Left colon (tissue), 2 donors: ENCODE measurements around the gene METTL16. TPM values are rescaled to one million over a fixed set of nuclear protein-coding genes. Genes with fewer than 3 reads are reported as not detected.
"Not testable (repeated sequence)": the region's sequence is repeated elsewhere in the genome, so short reads cannot be mapped to it uniquely, and the experiment has no call there.

Source experiments
- ATAC-seq: fragments of 200-7000 bp; cut with Tn5 transposase; one replicate; pipeline ENCODE4 v1.9.1; 2020; ENCODE audit warnings: mild to moderate bottlenecking, moderate library complexity
- DNase-seq, 2 donors: peaks; one replicate each; pipeline ENCODE4 v3.0.0-alpha.2; 2020
- intact Hi-C, 2 donors: fragments of 100-400 bp; cut with DNase I in 1 of 2; cut with micrococcal nuclease in 1 of 2; formaldehyde crosslinking; loops; one replicate each; pipeline versions ENCODE4 v1.11.2 to v1.14.0; 2022; cut with DNase I, micrococcal nuclease
- long read RNA-seq: library from polyadenylated mRNA; unstranded; transcript quantifications from one replicate; pipeline ENCODE4 v2.0.0, GENCODE V29; 2021
- total RNA-seq, 2 donors: library from RNA; stranded (reverse); fragmentation: NEBNext Ultra II Directional; extraction: Animal tissue kit (Norgen Biotek cat#: 25700); gene quantifications; one replicate each; pipeline ENCODE4 v1.2.1, GENCODE V29; 2021
- donor health status: DM: no; HTN: no; CAD: no.
- donor health status: DM: yes; HTN: yes; CAD: no.

METTL16 gene, protein sequence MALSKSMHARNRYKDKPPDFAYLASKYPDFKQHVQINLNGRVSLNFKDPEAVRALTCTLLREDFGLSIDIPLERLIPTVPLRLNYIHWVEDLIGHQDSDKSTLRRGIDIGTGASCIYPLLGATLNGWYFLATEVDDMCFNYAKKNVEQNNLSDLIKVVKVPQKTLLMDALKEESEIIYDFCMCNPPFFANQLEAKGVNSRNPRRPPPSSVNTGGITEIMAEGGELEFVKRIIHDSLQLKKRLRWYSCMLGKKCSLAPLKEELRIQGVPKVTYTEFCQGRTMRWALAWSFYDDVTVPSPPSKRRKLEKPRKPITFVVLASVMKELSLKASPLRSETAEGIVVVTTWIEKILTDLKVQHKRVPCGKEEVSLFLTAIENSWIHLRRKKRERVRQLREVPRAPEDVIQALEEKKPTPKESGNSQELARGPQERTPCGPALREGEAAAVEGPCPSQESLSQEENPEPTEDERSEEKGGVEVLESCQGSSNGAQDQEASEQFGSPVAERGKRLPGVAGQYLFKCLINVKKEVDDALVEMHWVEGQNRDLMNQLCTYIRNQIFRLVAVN
- total RNA-seq, result 10 to 100 TPM; 13.7 to 14.2 TPM
- long read RNA-seq, partial matches to known transcripts, result 1 of 5 reads
- long read RNA-seq, other reads (novel, unspliced or antisense), result 4 of 5 reads

DNA sequence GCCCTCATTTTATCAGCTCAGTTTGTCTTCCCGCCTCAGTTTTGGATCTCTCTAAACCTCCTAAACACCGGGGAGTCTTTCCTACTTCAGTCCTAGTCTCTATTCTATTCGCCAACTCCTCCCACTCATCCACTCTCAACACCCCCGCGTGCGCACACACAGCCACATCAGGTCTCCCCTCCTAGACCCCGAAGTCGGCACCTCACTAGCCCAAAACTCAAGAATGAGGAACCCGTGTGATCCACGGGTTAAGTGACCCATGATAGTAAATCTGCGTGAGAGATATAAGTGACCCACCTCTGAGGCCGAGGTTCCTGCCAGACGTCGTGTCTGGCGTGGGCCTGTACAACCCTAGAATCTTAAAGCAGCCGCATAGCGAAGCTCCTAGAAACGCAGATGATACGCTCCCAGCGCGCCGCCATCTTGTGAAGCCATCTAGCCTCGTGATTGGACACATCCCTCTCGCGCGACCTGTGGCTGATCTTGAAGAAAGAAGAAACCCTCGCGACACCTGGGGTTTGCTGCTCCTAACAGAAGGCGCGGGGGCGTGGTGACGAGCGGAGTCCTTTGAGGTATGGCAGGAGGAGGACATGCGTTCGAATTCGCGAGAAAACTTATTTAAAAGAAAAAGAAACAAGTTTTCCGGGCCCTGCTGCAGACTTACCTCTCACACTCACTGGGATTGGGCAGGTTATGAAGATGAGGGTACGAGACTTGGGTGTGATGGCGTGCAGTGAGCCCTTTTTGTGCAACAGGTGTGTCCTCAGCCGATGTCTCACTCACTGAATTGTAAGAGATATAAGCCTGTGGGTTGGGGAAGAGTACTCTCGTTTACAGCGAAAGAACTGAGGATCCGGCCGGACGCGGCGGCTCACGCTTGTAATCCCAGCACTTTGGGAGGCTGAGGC is at the start of gene METTL16:
TSS of gene METTL16 (minus strand) at position 427 of the 908 bp plus-strand sequence. CDS start 9,557 bp downstream, outside the sequence.
- intact Hi-C loops, result no loop called here
- DNase-seq (peak; percentile 98 to 100), ATAC-seq (peak; percentile 99)

DNA sequence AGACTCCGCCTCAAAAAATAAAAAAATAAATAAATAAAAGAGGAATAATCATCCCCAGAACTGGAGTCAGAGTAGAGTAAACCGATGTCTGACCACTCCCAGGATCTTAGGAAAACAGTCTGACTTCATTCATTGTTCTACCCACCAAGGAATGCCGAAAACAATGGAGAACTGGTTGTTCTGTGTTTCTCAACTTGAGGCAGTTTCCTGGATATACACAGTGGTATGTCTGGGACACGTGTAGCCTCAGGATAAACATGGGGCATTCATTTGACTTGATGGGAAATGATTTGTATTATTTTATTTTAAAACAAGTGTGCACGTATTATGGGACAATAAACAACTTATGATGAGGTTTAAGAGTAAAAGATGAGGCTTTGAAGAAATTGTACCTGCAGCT is 49.0 kb upstream of the METTL16 start:
- ATAC-seq (no peak), DNase-seq (no peak)

DNA sequence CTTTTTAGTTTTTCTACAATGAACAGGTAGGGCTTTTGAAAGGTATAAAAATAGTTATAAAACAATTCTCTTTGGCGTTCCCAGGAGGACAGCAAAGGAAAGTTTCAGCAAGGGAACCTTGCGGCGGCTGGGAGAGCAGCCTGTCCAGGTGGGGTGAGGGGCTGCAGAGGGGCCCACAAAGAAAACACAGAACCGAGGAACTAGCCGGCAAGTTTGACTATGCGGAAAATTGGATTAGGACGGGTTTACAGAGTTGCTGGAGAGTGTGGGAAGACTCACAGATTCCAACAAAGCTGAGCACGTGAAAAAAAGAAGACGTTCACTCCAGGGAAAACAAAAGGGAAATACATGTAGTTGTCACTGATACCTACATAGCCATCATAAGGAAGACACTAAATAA is 40.2 kb upstream of the METTL16 start:
- intact Hi-C loops, result no loop called here
- DNase-seq, result no peak
- ATAC-seq, result no peak

More for the DNA sequence above, 49.0 kb upstream of the METTL16 start:
- intact Hi-C loops, result no loop called here

DNA sequence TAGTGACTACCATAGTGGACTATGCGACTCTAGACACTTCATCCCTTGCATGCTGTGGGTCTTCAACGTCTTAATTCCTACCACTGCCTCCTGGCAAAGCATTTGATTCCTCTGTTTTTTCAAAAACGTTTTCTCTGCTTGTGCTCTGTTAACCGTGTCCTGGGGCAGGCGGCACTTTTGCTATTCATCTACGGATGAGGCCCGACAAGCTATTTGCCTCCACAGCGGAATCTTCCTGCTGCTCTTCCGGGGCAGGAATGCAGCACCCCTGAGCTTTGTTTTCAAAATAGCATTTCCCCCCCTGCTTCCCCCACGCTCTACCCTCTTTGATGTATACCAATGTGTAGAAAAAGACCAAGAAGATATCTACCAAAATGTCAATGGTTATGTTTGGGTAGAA is 39.8 kb upstream of the METTL16 start:
- intact Hi-C loops, result no loop called here
- no peak for ATAC-seq

DNA sequence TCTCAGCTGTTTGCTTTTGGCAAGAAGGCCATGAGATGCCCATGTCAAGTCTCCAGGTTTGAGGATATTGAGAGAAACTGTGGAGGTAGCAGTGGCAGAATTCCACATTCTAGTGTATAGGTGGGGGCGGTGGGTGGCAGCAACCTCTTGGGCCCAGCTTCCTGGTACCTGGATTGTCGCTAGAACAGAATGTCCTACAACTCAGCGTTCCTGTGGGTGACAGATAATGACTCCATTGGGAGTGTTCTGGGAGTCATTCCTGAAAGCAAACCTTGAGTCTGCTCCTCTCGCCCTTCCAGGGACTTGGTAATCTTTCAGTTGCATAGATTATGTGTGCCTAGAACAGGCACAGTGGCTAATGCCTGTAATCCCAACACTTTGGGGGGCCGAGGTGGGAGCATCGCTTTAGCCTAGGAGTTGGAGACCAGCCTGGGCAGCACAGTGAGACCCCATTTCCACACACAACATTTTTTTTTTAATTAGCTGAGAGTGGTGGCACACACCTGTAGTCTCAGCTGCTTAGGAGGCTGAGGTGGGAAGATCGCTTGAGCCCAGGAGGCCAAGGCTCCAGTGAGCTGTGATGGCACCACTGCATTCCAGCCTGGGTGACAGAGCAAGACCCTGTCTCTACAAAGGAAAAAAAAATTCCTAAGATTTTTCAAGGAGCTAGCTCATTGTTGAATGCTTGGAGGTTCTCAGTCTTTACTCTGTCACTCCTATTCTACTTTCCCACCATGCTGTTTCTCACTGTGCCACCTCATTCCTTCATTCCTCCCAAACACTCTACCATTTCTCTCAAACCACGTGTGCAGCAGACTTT is 37.9 kb upstream of the METTL16 start:
- intact Hi-C loops, result no loop called here
- no peak for DNase-seq
- ATAC-seq, result no peak

More for the DNA sequence above, 39.8 kb upstream of the METTL16 start:
- DNase-seq, result no peak

DNA sequence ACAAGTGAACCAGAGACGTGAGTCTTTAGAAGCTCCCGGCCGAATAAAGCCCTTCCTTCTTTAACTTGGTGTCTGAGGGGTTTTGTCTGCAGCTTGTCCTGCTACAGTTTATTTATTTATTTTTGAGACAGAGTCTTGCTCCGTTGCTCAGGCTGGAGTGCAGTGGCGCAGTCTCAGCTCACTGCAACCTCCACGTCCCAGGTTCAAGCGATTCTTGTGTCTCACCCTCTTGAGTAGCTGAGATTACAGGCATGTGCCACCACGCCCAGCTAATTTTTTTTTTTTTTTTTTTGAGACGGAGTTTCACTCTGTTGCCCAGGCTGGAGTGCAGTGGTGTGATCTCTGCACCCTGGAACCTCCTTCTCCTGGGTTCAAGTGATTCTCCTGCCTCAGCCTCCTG is 36.3 kb upstream of the METTL16 start:
- DNase-seq (peak in 1 of 2 donors; percentile 14), ATAC-seq (peak; percentile 68)
- intact Hi-C loops, result not testable (repeated sequence)

DNA sequence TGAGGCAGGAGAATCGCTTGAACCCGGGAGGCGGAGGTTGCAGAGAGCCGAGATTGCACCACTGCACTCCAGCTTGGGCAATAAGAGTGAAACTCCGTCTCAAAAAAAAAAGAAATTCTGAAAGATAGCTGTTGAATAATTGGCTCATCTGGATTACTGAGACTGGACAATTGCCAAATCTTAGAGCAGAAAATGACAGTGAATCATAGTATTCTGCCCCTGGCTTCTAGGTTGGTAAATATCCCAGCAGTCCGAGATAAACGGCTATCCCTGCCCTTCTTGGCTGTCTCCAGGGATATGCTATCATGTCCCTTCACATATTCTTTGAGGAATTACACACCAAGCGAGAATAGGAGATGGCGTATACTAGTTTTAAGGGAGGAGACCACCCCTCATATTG is 35.5 kb upstream of the METTL16 start:
- no peak for DNase-seq
- intact Hi-C loops, result no loop called here

DNA sequence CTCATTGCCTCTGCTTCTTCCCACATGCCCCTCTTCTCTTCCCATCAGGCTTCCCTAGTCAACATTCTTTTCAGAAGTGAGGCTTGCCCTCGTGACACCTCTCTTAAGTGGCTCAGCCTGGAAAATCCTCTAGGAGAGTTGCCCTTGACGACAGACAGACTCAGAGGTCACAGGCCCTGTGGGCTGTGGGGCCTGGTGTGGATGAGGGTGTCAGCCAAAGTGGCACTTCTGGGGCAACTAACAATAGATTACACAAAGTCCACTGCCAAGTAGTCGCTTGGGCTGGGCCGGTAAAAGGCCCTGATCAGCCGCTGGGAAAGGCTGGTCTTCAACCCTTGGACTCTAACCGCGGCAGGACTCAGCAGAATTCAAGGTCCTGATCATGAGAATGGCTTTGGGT is 33.7 kb upstream of the METTL16 start:
- DNase-seq (peak in 1 of 2 donors; percentile 36), ATAC-seq (peak; percentile 90)
- intact Hi-C loops, result no loop called here

More for the DNA sequence above, 35.5 kb upstream of the METTL16 start:
- no peak for ATAC-seq

DNA sequence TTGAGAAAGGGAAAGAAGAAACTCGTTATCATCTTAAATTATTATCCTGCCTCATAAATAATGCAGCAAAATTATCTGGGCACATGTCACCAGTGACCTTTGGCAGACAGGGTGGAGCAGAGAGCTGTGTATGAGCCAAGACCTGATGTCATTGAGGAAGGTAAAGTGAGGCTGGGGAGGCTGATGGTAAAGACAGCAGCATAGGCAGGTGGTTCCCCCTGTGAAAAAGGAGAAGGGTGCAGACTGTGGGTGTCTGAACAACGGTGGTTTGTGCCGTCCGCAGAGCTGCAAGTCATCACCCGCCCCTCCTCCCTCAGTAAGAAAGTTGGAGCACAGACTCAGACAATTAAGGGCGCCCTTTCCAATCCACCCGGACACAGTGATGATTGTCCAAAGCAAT is 30.8 kb upstream of the METTL16 start:
- DNase-seq, result no peak
- no peak for ATAC-seq
- intact Hi-C loops, result no loop called here

DNA sequence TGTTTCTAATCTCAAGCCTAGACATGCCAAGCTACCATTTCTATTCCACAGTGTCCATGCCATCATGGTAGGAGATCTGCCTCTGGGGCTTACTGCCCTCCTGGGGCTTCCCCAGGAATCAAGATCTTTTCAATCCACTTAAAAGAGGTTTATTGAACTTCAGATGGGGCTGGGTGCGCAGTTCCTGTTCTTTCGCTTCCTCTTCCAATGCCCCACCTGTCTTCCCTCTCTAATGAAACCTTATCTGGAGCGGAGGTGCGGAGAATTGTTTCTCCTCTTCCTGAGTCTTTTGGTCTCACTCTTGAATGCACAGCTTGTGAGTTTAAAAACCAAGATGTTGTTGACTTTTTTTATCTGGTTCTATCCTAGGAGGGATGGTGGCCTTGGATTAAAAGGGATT is 30.4 kb upstream of the METTL16 start:
- no peak for DNase-seq
- intact Hi-C loops, result no loop called here
- ATAC-seq, result no peak

DNA sequence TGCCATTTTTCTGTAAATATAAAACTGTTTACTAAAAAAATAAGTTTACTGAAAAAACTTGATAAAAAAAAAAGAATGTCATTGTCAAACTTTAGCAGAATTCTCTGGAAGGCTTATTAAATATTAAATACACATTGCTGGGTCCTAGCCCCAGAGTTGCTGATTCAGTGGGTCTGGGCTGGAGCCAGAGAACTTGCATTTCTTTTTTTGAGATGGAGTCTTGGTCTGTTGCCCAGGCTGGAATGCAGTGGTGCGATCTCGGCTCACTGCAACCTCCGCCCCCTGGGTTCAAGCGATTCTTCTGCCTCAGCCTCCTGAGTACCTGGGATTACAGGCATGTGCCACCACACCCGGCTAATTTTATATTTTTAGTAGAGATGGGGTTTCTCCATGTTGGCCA is 25.9 kb upstream of the METTL16 start:
- intact Hi-C loops, ATAC-seq: not testable (repeated sequence)

DNA sequence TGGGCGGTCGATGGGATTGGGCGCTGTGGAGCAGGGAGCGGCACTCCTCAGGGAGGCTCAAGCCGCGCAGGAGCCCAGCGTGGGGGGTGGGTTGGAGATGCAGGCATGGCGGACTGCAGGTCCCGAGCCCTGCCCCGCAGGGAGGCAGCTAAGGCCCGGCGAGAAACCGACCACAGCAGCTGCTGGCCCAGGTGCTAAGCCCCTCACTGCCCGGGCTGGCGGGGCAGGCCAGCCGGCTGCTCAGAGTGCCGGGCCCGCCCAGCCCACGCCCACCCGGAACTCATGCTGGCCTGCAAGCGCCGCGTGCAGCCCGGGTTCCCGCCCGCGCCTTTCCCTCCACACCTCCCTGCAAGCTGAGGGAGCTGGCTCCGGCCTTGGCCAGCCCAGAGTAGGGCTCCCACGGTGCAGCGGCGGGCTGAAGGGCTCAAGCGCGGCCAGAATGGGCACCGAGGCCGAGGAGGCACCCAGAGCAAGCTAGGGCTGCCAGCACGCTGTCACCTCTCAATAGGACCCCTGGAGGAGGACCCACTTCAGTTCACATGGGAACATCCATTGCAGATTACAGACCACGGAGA is 20.5 kb upstream of the METTL16 start:
- no peak for ATAC-seq
- no peak for DNase-seq
- intact Hi-C loops, result no loop called here

More for the DNA sequence above, 25.9 kb upstream of the METTL16 start:
- DNase-seq, result not testable (repeated sequence)

DNA sequence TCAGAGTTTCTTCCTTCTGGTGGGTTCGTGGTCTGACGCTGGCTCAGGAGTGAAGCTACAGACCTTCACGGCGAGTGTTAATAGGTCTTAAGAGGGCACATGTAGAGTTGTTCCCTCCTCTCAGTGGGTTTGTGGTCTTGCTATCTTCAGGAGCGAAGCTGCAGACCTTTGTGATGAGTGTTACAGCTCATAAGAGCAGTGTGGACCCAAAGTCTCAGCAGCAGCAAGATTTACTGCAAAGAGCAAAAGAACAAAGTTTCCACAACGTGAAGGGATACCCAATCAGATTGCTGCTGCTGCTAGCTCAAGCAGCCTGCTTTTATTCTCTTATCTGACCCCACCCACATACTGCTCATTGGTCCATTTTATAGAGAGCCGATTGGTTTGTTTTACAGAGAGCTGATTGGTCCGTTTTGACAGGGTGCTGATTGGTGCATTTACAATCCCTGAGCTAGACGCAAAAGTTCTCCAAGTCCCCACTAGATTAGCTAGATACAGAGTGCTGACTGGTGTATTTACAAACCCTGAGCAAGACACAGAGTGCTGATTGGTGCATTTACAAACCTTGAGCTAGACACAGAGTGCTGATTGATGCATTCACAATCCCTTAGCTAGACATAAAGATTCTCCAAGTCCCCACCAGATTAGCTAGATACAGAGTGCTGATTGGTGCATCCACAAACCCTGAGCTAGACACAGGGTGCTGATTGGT is 19.7 kb upstream of the METTL16 start:
- DNase-seq, ATAC-seq, intact Hi-C loops: not testable (repeated sequence)

DNA sequence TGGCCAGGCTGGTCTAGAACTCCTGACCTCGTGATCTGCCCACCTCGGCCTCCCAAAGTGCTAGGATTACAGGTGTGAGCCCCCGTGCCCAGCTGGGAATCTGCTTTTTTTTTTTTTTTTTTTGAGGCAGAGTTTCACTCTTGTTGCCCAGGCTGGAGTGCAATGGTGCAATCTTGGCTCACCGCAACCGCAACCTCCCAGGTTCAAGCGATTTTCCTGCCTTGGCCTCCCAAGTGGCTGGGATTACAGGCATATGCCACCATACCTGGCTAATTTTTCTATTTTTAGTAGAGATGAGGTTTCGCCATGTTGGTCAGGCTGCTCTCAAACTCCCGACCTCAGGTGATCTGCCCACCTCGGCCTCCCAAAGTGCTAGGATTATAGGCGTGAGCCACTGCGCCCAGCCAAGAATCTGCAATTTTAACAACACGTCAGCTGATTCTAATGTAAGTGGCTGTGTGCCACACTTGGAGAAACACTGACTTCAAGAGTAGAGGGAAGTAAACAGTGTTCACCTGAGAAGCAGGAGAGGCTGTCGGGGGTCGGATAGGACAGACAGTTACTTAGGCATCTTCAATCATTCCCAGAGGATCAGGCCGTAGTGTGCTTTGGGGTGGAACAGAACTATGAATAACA is 10.2 kb upstream of the METTL16 start:
- intact Hi-C loops, DNase-seq, ATAC-seq: not testable (repeated sequence)

DNA sequence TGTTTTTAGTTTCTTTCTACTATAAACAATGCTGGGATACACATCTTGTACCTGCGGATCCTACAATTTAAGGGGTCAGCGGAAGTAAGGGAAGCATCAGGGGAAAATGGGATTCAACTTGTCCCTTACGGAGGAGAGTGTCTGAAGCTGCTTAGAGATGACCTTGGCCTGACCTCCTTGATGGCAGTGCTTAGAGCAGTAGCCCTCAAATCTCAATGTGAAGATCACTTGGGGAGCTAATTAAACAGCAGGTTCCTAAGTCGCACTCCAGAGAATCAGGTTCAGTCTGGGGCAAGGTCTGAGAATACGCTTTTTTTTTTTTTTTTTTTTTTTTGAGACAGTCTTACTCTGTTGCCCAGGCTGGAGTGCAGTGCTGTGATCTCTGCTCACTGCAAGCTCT is 9.6 kb upstream of the METTL16 start:
- intact Hi-C loops, result no loop called here
- ATAC-seq (no peak), DNase-seq (no peak)

DNA sequence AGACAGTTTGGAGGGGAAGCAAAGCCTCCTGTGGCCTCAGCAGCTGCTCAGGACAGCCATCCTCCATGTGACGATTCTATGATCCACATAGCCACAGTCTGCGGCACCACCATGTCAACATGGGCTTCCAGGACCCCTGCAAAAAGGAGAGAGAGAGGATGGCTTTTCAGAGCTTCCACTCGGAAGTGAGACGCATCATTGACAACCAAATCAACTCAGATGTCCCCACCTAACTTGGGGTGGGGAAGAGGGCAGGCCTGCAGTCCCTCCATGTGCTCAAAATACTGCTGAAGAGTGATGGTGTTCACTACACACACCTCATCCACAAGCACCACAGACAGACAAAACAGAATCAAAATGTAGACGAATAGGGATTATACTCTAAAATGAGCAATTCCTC is 5.9 kb upstream of the METTL16 start:
- DNase-seq (no peak), ATAC-seq (no peak)
- intact Hi-C loops, result no loop called here

DNA sequence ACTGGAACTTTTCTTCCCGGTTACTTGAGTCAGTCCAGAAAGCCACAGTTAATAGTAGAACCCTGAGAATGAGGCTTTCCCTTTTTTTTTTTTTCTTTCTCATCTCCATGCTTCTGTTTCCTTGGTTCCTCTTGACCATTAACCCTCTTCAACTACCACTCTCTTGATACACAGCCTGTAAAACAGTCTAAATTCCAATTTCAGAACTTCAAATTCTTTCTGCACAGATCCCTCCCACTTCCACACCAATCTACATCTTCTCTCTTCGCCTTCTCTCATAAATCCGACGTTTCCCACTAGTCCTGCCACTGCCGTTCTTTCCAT is 588 bp downstream of the METTL16 start:
- ATAC-seq (no peak), DNase-seq (no peak)
- intact Hi-C loops, result no loop called here
